Measurements from ENCODE around the gene CHMP4A. TPM values are rescaled to one million over a fixed set of nuclear protein-coding genes. Genes with fewer than 3 reads are reported as not detected.

The CHMP4A gene
- total and polyA plus RNA-seq, 9 of the 15 experiments (the other 6 are each of a cell fraction or from before 2014, with no cell fraction given) = 28.8 to 104 (median 52.7) TPM

DNA sequence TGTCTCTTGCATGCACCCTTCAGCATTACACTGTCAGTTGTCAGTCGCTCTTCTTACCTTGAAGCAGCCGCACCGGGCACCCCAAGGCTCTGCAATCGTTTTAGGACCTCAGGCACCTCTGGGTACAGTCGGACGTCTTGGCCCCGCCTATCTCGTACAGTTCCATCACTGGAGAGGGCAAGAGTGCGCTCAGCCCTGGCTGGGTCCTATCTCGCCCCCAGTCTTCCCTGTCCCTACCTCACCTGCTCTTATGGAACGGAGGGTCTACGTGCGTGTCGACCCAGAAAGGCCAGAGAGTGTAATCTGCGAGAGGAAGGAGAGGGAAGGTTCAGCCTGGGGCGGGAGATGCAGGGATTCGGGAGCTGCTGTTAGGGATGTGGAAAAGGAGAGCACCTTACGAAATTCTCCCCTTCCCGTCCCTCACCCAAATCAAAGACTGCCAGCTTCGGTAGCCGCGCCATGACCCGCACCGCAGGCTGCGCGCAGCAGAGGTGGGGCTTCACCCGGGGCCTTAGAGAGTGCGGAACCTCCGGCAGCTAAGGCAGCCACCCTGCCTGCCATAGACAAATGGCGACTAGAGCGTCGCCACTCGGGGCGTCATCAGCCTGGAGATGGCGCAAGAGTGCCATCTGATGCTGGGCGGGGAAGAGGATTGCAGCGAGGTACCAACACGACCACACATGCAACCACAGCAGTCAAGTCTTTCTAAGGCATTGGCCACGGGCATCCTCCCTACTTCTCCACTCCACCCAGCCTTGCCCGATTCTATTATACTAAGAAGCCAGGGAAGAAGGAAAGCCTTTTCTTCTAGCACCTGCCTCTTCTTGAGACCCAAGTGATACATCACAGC lies 2.4 kb upstream of the CHMP4A start, which contains the start of gene MDP1 (continued):
- peak; percentile 52 to 91 (median 85) for TF ChIP-seq YY1 (IDR thresholded peaks at IDR 0.05; ENCODE audit: borderline replicate concordance in 1 of 3, control insufficient read depth in 1 of 3, extremely low read depth in 1 of 3, insufficient read depth in 3 of 3, insufficient read length in 1 of 3, insufficient replicate concordance in 2 of 3, low read depth in 1 of 3, low read length in 2 of 3)
- no peak for TF ChIP-seq ZNF408 (CRISPR knock-in tag; IDR thresholded peaks at IDR 0.05; ENCODE audit: low read depth)
- TF ChIP-seq ZNF316 (IDR thresholded peaks at IDR 0.05) = no peak
- TF ChIP-seq, protein P1, sequence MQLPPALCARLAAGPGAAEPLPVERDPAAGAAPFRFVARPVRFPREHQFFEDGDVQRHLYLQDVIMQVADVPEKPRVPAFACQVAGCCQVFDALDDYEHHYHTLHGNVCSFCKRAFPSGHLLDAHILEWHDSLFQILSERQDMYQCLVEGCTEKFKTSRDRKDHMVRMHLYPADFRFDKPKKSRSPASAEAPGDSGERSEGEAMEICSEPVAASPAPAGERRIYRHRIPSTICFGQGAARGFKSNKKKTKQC (CRISPR knock-in tag; IDR thresholded peaks at IDR 0.05) = peak; percentile 51; the same call in 1 of the 2 replicates
- no peak for TF ChIP-seq ZNF224 (CRISPR knock-in tag; IDR thresholded peaks at IDR 0.05)
- TF ChIP-seq HDGF (IDR thresholded peaks at IDR 0.05) = no peak
- 0 out of 2 replicates have a peak, but pooled peaks have one; percentile 42 for TF ChIP-seq GABPA (tag; conservative IDR thresholded peaks at IDR 0.05; ENCODE audit: low read depth)
- TF ChIP-seq TAF1 (IDR thresholded peaks at IDR 0.05; ENCODE audit: control insufficient read depth, extremely low read depth, insufficient read depth, low read length, severe bottlenecking) = peak; percentile 81
- peak; percentile 58 for TF ChIP-seq RBM22 (IDR thresholded peaks at IDR 0.05; ENCODE audit: low read depth, low read length, poor library complexity, severe bottlenecking)
- TF ChIP-seq CBX3 (IDR thresholded peaks at IDR 0.05; ENCODE audit: borderline replicate concordance in 1 of 2, low read length in 2 of 2) = no peak
- TF ChIP-seq PPARD (CRISPR knock-in tag; IDR thresholded peaks at IDR 0.05) = no peak
- TF ChIP-seq NR0B1 (IDR thresholded peaks at IDR 0.05; ENCODE audit: partially characterized antibody) = no peak
- TF ChIP-seq NFIX (CRISPR knock-in tag; IDR thresholded peaks at IDR 0.05; ENCODE audit: low read depth) = no peak
- no peak for TF ChIP-seq NFATC3 (IDR thresholded peaks at IDR 0.05)
- TF ChIP-seq, protein P2, sequence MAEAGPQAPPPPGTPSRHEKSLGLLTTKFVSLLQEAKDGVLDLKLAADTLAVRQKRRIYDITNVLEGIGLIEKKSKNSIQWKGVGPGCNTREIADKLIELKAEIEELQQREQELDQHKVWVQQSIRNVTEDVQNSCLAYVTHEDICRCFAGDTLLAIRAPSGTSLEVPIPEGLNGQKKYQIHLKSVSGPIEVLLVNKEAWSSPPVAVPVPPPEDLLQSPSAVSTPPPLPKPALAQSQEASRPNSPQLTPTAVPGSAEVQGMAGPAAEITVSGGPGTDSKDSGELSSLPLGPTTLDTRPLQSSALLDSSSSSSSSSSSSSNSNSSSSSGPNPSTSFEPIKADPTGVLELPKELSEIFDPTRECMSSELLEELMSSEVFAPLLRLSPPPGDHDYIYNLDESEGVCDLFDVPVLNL (CRISPR knock-in tag; IDR thresholded peaks at IDR 0.05; ENCODE audit: low read depth) = no peak
- TF ChIP-seq KDM4B (IDR thresholded peaks at IDR 0.05; ENCODE audit: borderline replicate concordance in 2 of 2, low read depth in 1 of 2) = no peak
- TF ChIP-seq FOXM1 (IDR thresholded peaks at IDR 0.05; ENCODE audit: low read depth) = no peak
- no peak for TF ChIP-seq FOXM1 (CRISPR knock-in tag; IDR thresholded peaks at IDR 0.05; ENCODE audit: low read depth)
- TF ChIP-seq NFE2L1 (tag; IDR thresholded peaks at IDR 0.05; ENCODE audit: borderline replicate concordance, low read depth) = no peak
- no peak for TF ChIP-seq NCOA2 (IDR thresholded peaks at IDR 0.05; ENCODE audit: partially characterized antibody in 2 of 2)
- TF ChIP-seq RBM39 (optimal IDR thresholded peaks at IDR 0.05; ENCODE audit: low read depth, low read length) = no peak
- 0 out of 2 replicates have a peak, but pooled peaks have one; percentile 12 for TF ChIP-seq CAMTA2 (CRISPR knock-in tag; conservative IDR thresholded peaks at IDR 0.05)
- TF ChIP-seq, protein P3, sequence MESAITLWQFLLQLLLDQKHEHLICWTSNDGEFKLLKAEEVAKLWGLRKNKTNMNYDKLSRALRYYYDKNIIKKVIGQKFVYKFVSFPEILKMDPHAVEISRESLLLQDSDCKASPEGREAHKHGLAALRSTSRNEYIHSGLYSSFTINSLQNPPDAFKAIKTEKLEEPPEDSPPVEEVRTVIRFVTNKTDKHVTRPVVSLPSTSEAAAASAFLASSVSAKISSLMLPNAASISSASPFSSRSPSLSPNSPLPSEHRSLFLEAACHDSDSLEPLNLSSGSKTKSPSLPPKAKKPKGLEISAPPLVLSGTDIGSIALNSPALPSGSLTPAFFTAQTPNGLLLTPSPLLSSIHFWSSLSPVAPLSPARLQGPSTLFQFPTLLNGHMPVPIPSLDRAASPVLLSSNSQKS (CRISPR knock-in tag; IDR thresholded peaks at IDR 0.05) = no peak

Data from K562 (cell line).